GM12891 (cell line): Measurements from ENCODE around the gene PEF1.

ENCODE experiments used
- DNase-seq: peaks from one replicate; pipeline ENCODE4 v3.0.0; 2011; ENCODE audit warnings: low spot score; ENCODE audit not compliant: insufficient read length
- FAIRE-seq: peaks from 2 replicates; lab custom pipeline; 2011; peaks lifted over from hg19 to GRCh38; lab: Jason Lieb, UNC
- PAX5 ChIP-seq: IDR thresholded peaks from 2 replicates; pipeline ENCODE4 v1.6.1; 2011; ENCODE audit warnings: low read length, moderate library complexity, mild to moderate bottlenecking; ENCODE audit not compliant: insufficient read depth, severe bottlenecking
- POLR2A ChIP-seq: IDR thresholded peaks from 2 replicates; pipeline ENCODE4 v1.6.1; 2011; ENCODE audit warnings: low read depth, low read length, control low read depth
- POLR2AphosphoS5 ChIP-seq: IDR thresholded peaks from 2 replicates; pipeline ENCODE4 v1.6.1; 2011; ENCODE audit warnings: low read depth, low read length, control low read depth
- POU2F2 ChIP-seq: IDR thresholded peaks from 2 replicates; pipeline ENCODE4 v1.6.1; 2011; ENCODE audit warnings: low read depth, mild to moderate bottlenecking, control low read depth, low read length, moderate library complexity
- SPI1 ChIP-seq: IDR thresholded peaks from 2 replicates; pipeline ENCODE4 v1.6.1; 2011; ENCODE audit warnings: low read depth, low read length, control low read depth
- TAF1 ChIP-seq: IDR thresholded peaks from 2 replicates; pipeline ENCODE4 v1.6.1; 2011; ENCODE audit warnings: low read depth, low read length, control low read depth

PEF1 gene

DNA sequence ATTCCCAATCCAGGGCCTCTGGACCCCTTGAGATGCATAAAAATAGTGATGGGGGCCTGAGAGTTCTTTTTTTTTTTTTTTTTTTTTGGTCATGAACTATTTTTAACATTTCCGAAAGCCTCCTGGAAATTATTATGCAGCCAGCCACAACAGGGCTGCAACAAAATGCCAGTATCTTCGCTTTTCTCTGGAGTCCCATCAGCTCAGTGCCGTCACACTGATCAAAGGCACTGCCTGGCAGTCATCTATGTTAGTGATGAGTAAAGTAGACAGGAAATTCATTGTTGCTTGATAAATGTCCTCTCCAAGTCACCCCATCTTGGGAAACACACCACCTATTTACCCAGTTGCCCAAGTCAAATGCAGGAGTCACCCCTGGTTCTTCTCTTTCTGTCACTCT lies 15.2 kb upstream of the PEF1 start:
- no peak for FAIRE-seq
- no peak for TF ChIP-seq SPI1
- no peak for TF ChIP-seq POLR2AphosphoS5
- TF ChIP-seq PAX5, result no peak
- no peak for TF ChIP-seq POLR2A
- no peak for TF ChIP-seq POU2F2
- TF ChIP-seq TAF1, result no peak
- DNase-seq, result no peak

- no peak for DNase-seq
- no peak for TF ChIP-seq TAF1
- TF ChIP-seq POU2F2, result no peak
- no peak for TF ChIP-seq PAX5
- no peak for TF ChIP-seq POLR2AphosphoS5
- no peak for TF ChIP-seq SPI1
- TF ChIP-seq POLR2A, result no peak
- FAIRE-seq, result no peak
These were observed 14.0 kb upstream of the PEF1 start for GRCh38 chr1:31658721-31659120.

- no peak for DNase-seq
- no peak for FAIRE-seq
- no peak for TF ChIP-seq SPI1
These were observed 13.4 kb upstream of the PEF1 start for GRCh38 chr1:31657972-31658510.

- TF ChIP-seq POU2F2 (no peak), SPI1 (no peak), POLR2A (no peak), PAX5 (no peak), TAF1 (no peak), POLR2AphosphoS5 (no peak)
- no peak for FAIRE-seq
- DNase-seq, result no peak
These were observed 12.5 kb upstream of the PEF1 start for GRCh38 chr1:31657020-31657804.

DNA sequence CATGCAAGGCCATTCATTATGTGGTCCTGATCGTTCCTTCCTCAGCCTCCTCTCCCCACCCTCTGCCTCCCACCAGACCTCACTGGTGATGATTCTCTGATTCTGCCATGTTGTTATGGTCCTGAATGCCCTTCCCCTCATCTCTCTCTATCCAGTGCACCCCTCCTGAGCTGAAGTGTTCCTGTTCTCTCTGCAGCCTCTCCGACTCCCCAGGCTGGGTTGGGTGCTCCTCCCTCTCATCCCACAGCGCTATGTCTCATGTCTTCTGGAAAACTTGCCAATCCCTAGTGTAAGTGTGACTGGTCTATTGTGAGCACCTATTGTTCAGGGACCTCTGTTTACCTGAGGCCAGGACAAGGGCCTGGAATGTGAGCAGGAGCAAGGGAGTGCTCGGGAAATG lies 11.1 kb upstream of the PEF1 start:
- no peak for DNase-seq
- FAIRE-seq, result no peak
- TF ChIP-seq SPI1, result no peak
- TF ChIP-seq PAX5, result no peak
- no peak for TF ChIP-seq TAF1
- no peak for TF ChIP-seq POLR2AphosphoS5
- TF ChIP-seq POU2F2, result no peak
- TF ChIP-seq POLR2A, result no peak

DNA sequence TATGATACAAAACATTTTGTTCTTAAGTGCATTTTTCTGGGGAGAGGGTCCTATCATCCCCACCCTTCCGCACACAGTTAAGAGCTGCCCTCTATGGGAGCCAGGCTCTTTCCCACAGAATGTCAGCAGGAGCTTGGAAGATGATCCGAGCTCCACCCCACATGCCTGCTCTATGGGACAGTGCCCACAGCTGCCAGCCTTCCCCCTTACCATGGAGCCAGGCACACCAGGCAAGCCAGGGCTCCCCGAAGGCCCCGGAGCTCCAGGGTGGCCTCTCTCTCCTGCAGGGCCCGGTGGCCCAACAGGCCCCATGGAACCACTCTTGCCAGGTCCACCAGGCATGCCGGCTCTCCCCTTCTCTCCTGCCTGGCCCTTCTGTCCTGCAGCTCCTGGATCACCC lies 10.4 kb upstream of the PEF1 start:
- DNase-seq (no peak), FAIRE-seq (no peak)
- TF ChIP-seq POLR2A, result no peak
- TF ChIP-seq POLR2AphosphoS5, result no peak
- TF ChIP-seq SPI1, result no peak
- TF ChIP-seq POU2F2, result no peak
- no peak for TF ChIP-seq PAX5
- no peak for TF ChIP-seq TAF1

- TF ChIP-seq POLR2A, result no peak
- no peak for TF ChIP-seq TAF1
- TF ChIP-seq PAX5, result no peak
- no peak for TF ChIP-seq POU2F2
- TF ChIP-seq SPI1, result no peak
- TF ChIP-seq POLR2AphosphoS5, result no peak
- DNase-seq, result no peak
- FAIRE-seq, result no peak
These were observed 9.7 kb upstream of the PEF1 start for GRCh38 chr1:31654474-31654776.

DNA sequence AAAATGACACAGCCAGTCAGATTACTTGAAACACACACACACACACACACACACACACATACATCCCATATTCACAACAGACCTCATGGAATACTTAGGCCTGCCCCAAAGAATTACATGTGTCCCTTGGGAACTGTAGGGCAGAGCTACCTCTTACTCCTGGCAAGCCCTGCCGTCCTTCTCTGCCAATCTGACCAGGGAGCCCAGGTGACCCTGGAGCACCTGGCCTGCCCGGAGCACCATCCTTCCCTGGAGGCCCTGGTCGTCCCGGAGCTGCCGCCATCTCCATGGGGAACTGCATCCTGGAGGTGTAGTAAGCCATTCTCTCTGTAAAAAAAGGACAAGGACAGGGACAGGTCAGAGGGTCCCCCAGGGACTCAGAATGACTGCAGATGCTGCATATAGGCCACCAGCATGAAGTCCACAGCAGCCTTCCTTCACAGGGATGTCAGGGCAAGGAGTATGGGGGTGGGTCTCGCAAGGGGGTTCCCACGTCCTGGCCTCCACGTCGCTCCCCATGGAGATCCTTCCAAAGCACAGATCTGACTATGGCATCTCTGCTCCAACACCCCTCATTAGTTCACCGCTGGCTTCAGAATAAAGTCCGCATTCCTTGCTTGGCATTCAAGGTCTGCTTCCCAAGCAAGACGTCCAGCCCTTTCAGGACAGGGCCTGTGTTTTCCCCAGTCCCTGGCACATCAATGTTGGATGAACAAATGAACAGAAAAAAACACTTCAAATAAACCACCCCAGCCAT lies 9.2 kb upstream of the PEF1 start:
- no peak for TF ChIP-seq POLR2A
- TF ChIP-seq POLR2AphosphoS5, result no peak
- TF ChIP-seq POU2F2, result no peak
- TF ChIP-seq TAF1, result no peak
- no peak for TF ChIP-seq SPI1
- no peak for TF ChIP-seq PAX5
- DNase-seq (no peak), FAIRE-seq (no peak)

DNA sequence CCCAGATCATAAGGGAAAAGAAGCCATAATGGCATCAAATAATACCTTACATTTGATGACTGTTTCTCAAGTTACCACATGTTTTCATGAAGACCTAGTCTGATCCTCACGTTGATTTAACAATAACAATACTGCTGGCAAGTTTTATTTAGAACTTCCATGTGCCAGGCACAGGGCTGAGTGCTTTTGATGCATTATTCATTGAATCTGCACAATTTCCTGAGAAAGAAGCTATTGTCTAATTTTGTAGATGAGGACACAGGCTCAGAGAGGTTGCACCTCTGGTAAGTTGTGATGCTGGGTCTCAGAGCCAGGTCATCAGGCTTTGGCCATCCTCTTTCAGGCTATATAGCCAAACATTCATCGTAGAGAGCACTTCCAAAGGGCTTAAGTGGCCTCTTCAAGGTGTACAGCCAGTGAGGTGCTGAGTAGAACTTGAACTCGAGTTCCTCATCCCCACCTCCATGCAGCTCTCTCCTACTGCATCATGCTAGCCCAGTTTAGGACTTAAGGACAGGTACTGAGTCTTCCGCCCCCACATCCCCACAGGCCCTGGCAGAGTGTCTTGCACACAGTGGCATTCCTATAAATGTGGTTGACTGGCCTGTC lies 8.3 kb upstream of the PEF1 start:
- DNase-seq, result no peak
- no peak for TF ChIP-seq PAX5
- TF ChIP-seq TAF1, result no peak
- TF ChIP-seq POLR2A, result no peak
- no peak for TF ChIP-seq POU2F2
- TF ChIP-seq POLR2AphosphoS5, result no peak
- no peak for TF ChIP-seq SPI1
- no peak for FAIRE-seq
